ENCODE results near the gene NPAS3.

NPAS3 gene

GRCh38 chr14:33844118-33844517 lies 905.4 kb downstream of the NPAS3 start:
- no peak for DNase-seq
- no peaks in the 10 kb centered on the region for H3K9me3 Mint-ChIP-seq
- H3K36me3 Mint-ChIP-seq (ENCODE audit: low read depth) = no peaks in the 10 kb centered on the region
- no peaks in the 10 kb centered on the region for H3K27me3 Mint-ChIP-seq
- no peaks in the 10 kb centered on the region for H3K4me1 Mint-ChIP-seq (ENCODE audit: low read depth)
- H3K4me3 Mint-ChIP-seq = no peak overlapping the region
- no peak overlapping the region for H3K27ac Mint-ChIP-seq

DNA sequence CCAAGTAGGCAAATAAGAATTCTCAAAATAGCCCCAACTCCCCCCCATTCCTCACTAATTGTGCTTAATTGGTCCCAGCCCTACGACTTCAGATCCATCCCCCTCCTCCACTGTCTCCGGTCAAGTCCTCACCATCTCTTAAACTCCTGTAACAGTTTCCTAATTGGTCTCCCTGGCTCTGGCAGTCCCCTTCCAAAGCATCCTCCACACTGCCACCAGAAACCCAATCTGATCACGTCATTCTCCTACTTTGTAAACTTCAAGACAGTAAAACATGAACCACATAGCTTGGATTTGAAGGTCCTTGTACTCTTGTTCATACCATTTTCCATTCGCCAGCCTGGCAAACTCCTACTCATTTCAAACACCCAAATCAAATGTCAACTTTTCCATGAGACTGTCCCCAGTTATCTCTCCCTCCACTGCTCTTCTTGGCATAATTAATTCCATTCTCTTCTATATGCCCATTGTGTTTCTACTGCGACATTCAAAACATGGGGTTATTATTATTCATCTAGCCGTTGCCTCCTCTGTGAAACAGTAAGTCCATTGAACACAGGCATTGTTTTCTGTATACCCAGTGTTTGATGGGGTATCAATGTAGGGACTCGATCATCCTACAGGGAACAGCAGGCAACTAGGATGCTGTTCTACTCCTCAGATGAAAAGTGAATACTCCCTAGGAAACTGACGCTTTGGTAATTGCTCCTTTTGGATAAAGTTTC lies 907.6 kb downstream of the NPAS3 start:
- DNase-seq = no peak
- Mint-ChIP-seq H3K4me1 (ENCODE audit: low read depth) (no peaks in the 10 kb centered on the region), H3K4me3 (no peak overlapping the region), H3K9me3 (no peaks in the 10 kb centered on the region), H3K36me3 (ENCODE audit: low read depth) (no peaks in the 10 kb centered on the region), H3K27ac (no peak overlapping the region), H3K27me3 (no peaks in the 10 kb centered on the region)

GRCh38 chr14:33847066-33847465 lies 908.4 kb downstream of the NPAS3 start:
- Mint-ChIP-seq H3K36me3 (ENCODE audit: low read depth) (no peaks in the 10 kb centered on the region), H3K27me3 (no peaks in the 10 kb centered on the region), H3K4me1 (ENCODE audit: low read depth) (no peaks in the 10 kb centered on the region), H3K27ac (no peak overlapping the region), H3K4me3 (no peak overlapping the region), H3K9me3 (no peaks in the 10 kb centered on the region)
- DNase-seq = no peak

DNA sequence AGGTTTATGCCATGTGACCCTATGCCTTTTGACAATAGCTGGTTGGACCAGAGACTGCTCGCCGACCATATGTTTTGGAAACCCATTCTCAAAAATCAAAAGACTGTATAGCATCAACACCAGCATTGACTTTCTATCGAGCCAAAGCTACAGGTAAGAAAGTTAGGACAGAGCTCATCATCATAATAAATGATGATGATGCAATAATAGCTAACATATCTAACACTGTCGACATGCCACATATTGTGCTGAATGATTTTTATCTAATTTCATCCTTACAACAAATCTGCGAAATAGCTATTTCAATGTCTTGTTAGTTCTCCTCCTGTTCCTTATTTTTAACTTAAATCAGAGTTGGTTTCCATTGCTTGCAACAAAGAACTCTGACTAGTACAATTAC lies 909.3 kb downstream of the NPAS3 start:
- no peaks in the 10 kb centered on the region for H3K9me3 Mint-ChIP-seq
- no peaks in the 10 kb centered on the region for H3K27me3 Mint-ChIP-seq
- H3K4me1 Mint-ChIP-seq (ENCODE audit: low read depth) = no peaks in the 10 kb centered on the region
- DNase-seq = no peak
- no peak overlapping the region for H3K4me3 Mint-ChIP-seq
- H3K27ac Mint-ChIP-seq = no peak overlapping the region
- no peaks in the 10 kb centered on the region for H3K36me3 Mint-ChIP-seq (ENCODE audit: low read depth)

GRCh38 chr14:33848706-33849454 lies 910.2 kb downstream of the NPAS3 start:
- H3K36me3 Mint-ChIP-seq (ENCODE audit: low read depth) = no peaks in the 10 kb centered on the region
- DNase-seq = no peak
- H3K27me3 Mint-ChIP-seq = no peaks in the 10 kb centered on the region

GRCh38 chr14:33849455-33849801 lies 910.7 kb downstream of the NPAS3 start:
- no peaks in the 10 kb centered on the region for H3K36me3 Mint-ChIP-seq (ENCODE audit: low read depth)
- H3K4me3 Mint-ChIP-seq = no peak overlapping the region
- H3K27me3 Mint-ChIP-seq = no peaks in the 10 kb centered on the region
- no peak for DNase-seq
- no peaks in the 10 kb centered on the region for H3K4me1 Mint-ChIP-seq (ENCODE audit: low read depth)
- H3K27ac Mint-ChIP-seq = no peak overlapping the region
- H3K9me3 Mint-ChIP-seq = no peaks in the 10 kb centered on the region

More at GRCh38 chr14:33848706-33849454, 910.2 kb downstream of the NPAS3 start:
- H3K9me3 Mint-ChIP-seq = no peaks in the 10 kb centered on the region
- no peak overlapping the region for H3K4me3 Mint-ChIP-seq
- no peak overlapping the region for H3K27ac Mint-ChIP-seq
- H3K4me1 Mint-ChIP-seq (ENCODE audit: low read depth) = no peaks in the 10 kb centered on the region

DNA sequence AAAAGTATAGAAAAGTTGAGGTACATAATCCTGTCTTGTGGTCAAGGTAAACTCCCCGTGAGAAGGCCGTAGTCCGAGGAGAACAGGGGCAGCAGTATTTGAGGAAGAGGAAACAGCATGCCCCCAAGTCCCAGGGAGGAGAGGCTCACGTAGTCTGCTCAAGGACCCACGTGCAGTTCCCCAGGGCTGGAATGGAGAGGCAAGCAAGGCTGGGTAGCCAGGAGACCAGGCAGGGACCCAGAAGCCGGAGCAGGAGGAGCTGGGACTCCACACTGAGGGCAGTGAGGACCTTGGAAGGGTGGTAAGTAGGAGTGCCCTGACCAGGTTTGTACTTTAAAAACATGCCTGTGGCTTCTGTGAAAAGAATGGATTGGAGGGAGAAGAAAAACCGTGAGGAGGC lies 912.1 kb downstream of the NPAS3 start:
- Mint-ChIP-seq H3K36me3 (ENCODE audit: low read depth) (no peaks in the 10 kb centered on the region), H3K27ac (no peak overlapping the region), H3K27me3 (no peaks in the 10 kb centered on the region), H3K4me3 (no peak overlapping the region), H3K4me1 (ENCODE audit: low read depth) (no peaks in the 10 kb centered on the region), H3K9me3 (no peaks in the 10 kb centered on the region)
- no peak for DNase-seq

DNA sequence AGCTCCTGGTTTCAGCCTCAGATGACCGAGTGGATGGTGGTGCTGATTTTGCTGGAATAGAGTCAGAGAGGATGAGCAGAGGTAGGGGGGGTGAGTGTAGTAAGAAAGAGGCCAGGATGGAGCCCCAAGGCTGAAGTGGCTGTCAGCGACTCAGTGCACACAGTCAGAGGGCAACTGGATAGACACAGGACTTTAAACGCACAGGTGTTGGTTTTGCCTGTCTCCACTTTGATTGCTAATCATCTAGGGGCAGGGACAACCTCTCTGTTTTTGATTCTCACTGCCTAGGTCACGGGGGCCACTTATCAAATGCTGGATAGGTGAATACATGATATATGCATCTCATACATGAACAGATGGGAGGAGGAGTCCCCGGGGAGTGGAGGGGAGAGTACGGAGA lies 912.7 kb downstream of the NPAS3 start:
- H3K36me3 Mint-ChIP-seq (ENCODE audit: low read depth) = no peaks in the 10 kb centered on the region
- no peak overlapping the region for H3K27ac Mint-ChIP-seq
- no peak for DNase-seq
- no peaks in the 10 kb centered on the region for H3K9me3 Mint-ChIP-seq
- H3K4me1 Mint-ChIP-seq (ENCODE audit: low read depth) = no peaks in the 10 kb centered on the region
- no peaks in the 10 kb centered on the region for H3K27me3 Mint-ChIP-seq
- H3K4me3 Mint-ChIP-seq = no peak overlapping the region

- no peaks in the 10 kb centered on the region for H3K27me3 Mint-ChIP-seq
- no peaks in the 10 kb centered on the region for H3K36me3 Mint-ChIP-seq (ENCODE audit: low read depth)
- H3K9me3 Mint-ChIP-seq = no peaks in the 10 kb centered on the region
- H3K4me1 Mint-ChIP-seq (ENCODE audit: low read depth) = peaks cover 3% of the 10 kb centered on the region
- no peak overlapping the region for H3K27ac Mint-ChIP-seq
- DNase-seq = no peak
- no peak overlapping the region for H3K4me3 Mint-ChIP-seq
These were observed 913.3 kb downstream of the NPAS3 start for GRCh38 chr14:33851931-33852330.
